HEK293T (cell line): Measurements from ENCODE around the gene NUDT4.

Source experiments
- SP1 ChIP-seq: fragments of 450-650 bp; IDR thresholded peaks from 2 replicates; pipeline ENCODE4 v1.6.1; 2017
- TARDBP ChIP-seq: fragments of 450-650 bp; IDR thresholded peaks from 2 replicates; pipeline ENCODE4 v1.6.1; 2016

GRCh38 chr12:93387780-93388179 lies 10.1 kb downstream of the NUDT4 start:
- TF ChIP-seq SP1 (no peak), TARDBP (no peak)
